CD4-positive, CD25-positive, alpha-beta regulatory T cell (primary cell): ENCODE measurements around the gene ARMC10. TPM values are rescaled to one million over a fixed set of nuclear protein-coding genes. Genes with fewer than 3 reads are reported as not detected.
"Not testable (repeated sequence)": the region's sequence is repeated elsewhere in the genome, so short reads cannot be mapped to it uniquely, and the experiment has no call there.

Experiments
- ATAC-seq, 2 donors: fragments of 150-1000 bp; cut with Tn5 transposase; one replicate each; pipeline ENCODE4 v1.10.0; 2021; ENCODE audit warnings: low read depth in 2 of 2, moderate number of reproducible peaks in 2 of 2, moderate library complexity in 1 of 2
- DNase-seq, 3 donors: peaks; one replicate each; pipeline versions ENCODE4 v3.0.0 to v3.0.0-alpha.2; 2012 to 2022; ENCODE audit warnings: mixed read lengths in 1 of 3
- H3K27ac ChIP-seq: one replicate; pipeline ENCODE4 v1.7.0; 2013; ENCODE audit warnings: mild to moderate bottlenecking, low read length; ENCODE audit not compliant: insufficient read depth, poor library complexity, severe bottlenecking
- H3K27me3 ChIP-seq: one replicate; pipeline ENCODE4 v1.7.0; 2013; ENCODE audit warnings: low read length; ENCODE audit not compliant: control insufficient read depth, insufficient read depth
- H3K36me3 ChIP-seq: one replicate; pipeline ENCODE4 v1.7.0; 2013; ENCODE audit warnings: mild to moderate bottlenecking, low read length, moderate library complexity; ENCODE audit not compliant: control insufficient read depth, insufficient read depth
- H3K4me1 ChIP-seq: 2 replicates; pipeline ENCODE4 v1.7.0; 2013; ENCODE audit warnings: mild to moderate bottlenecking, low read length; ENCODE audit not compliant: insufficient read depth, control insufficient read depth, poor library complexity, severe bottlenecking
- H3K4me3 ChIP-seq: one replicate; pipeline ENCODE4 v1.7.0; 2013; ENCODE audit warnings: low read depth, mild to moderate bottlenecking, low read length, moderate library complexity
- H3K9me3 ChIP-seq, 2 experiments: 1 replicate in 1 of 2; 2 replicates in 1 of 2; pipeline ENCODE4 v1.7.0; 2013; ENCODE audit warnings: low read length in 2 of 2, mild to moderate bottlenecking in 1 of 2, moderate library complexity in 1 of 2; ENCODE audit not compliant: control insufficient read depth in 2 of 2
- H3K27ac Mint-ChIP-seq, 3 donors: one replicate each; pipeline ENCODE4 v1.8.0; 2020 to 2022; ENCODE audit warnings: mild to moderate bottlenecking in 3 of 3, mixed read lengths in 3 of 3, moderate library complexity in 2 of 3
- H3K27me3 Mint-ChIP-seq: one replicate; pipeline ENCODE4 v1.8.0; 2022; ENCODE audit warnings: mild to moderate bottlenecking, mixed read lengths
- H3K36me3 Mint-ChIP-seq: one replicate; pipeline ENCODE4 v1.8.0; 2020; ENCODE audit warnings: mixed read lengths
- H3K4me1 Mint-ChIP-seq, 4 donors: one replicate each; pipeline ENCODE4 v1.8.0; 2020 to 2022; ENCODE audit warnings: mixed read lengths in 4 of 4, mild to moderate bottlenecking in 1 of 4
- H3K4me3 Mint-ChIP-seq, 4 donors: one replicate each; pipeline ENCODE4 v1.8.0; 2020 to 2022; ENCODE audit warnings: mild to moderate bottlenecking in 4 of 4, mixed read lengths in 4 of 4, moderate library complexity in 3 of 4
- H3K9me3 Mint-ChIP-seq, 7 donors: one replicate each; pipeline ENCODE4 v1.8.0; 2020 to 2022; ENCODE audit warnings: mixed read lengths in 7 of 7, mild to moderate bottlenecking in 3 of 7, moderate library complexity in 2 of 7
- polyA plus RNA-seq, 4 donors: library from polyadenylated mRNA; unstranded; fragments of 300-500 nt; fragmentation: Illumina TruSeq; gene quantifications; one replicate each; pipeline ENCODE4 v1.2.3, GENCODE V29; 2021
- total RNA-seq: library from RNA; stranded (reverse); gene quantifications from one replicate; pipeline ENCODE4 v1.2.3, GENCODE V29; 2022

Gene ARMC10
- total and polyA plus RNA-seq, 5 donors from 2014 or later, result 16.3 to 51.2 (median 42.6) TPM

DNA sequence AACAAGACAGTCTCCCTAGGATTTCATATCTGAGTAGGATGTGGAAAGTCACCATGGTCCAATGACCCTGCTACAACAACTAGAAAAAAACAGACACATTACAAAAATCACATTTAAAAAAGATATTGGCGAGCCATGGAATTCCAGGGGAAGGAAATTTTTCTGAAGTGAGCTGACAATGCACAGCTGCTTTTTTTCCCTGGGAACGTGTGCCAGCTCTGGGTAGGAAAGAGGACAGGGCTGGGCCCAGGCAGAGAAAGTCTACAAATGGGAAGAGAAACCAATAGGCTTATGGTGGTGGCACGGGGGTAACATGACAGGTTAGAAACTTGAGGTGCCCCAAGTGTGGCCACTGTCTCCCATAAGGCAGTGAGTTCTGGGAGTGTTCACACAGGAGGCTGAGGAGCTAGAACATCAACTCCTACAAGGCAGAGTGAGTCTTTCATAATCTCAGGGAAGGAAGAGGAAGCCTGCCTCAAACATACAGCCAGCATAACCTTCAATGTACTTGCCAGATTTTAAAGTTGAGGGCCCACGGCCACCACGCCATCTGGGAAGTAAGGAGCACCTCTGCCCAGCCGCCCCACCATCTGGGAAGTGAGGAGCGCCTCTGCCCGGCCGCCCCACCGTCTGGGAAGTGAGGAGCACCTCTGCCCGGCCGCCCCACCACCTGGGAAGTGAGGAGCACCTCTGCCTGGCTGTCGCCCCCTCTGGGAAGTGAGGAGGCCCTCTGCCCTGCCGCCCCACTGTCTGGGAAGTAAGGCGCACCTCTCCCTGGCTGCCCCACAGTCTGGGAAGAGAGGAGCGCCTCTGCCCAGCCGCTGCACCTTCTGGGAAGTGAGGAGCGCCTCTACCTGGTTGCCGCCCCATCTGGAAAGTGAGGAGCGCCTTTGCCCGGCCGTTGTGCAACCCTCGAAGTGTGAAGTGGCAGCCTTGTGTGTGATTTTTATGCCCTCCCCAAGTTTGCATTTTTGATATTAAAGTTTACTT lies 6.2 kb upstream of the ARMC10 start:
- H3K9me3 ChIP-seq, result no peaks in the 10 kb centered on the region
- H3K27me3 Mint-ChIP-seq, result peaks cover 5% of the 10 kb centered on the region
- peaks cover 0 to 1% (median 0%) of the 10 kb centered on the region in 7 donors for H3K9me3 Mint-ChIP-seq
- no peak overlapping the region for H3K27ac ChIP-seq
- DNase-seq, result no peak
- ATAC-seq, result no peak
- no peaks in the 10 kb centered on the region for H3K36me3 ChIP-seq
- no peak overlapping the region for H3K4me3 ChIP-seq
- no peaks in the 10 kb centered on the region for H3K36me3 Mint-ChIP-seq
- no peak overlapping the region for H3K4me3 Mint-ChIP-seq
- no peaks in the 10 kb centered on the region for H3K4me1 ChIP-seq
- H3K4me1 Mint-ChIP-seq, result peaks cover 0 to under 1% (median under 1%) of the 10 kb centered on the region in 4 donors
- H3K27ac Mint-ChIP-seq, result no peak overlapping the region
- no peaks in the 10 kb centered on the region for H3K27me3 ChIP-seq

DNA sequence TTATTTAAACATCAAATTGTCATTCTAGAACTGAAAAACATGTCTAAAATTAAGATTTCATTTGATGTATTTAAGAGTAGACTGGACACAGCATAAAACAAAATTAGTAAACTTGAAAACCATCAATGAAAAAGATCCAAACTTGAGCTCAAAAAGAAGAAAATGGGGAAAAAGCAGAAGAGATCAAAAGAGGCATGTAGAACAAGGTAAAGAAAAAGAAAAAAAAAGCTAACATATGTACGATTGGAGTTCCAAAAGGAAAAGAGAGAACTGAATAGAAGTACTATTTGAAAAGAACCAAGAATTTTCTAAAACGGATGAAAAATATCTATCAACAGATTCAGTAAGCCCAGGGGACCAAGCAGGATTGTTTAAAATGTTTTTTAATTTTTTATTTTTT lies 3.9 kb upstream of the ARMC10 start:
- Mint-ChIP-seq H3K27ac (no peak overlapping the region), H3K27me3 (peaks cover 11% of the 10 kb centered on the region), H3K9me3 (peaks cover 0 to 1% (median 0%) of the 10 kb centered on the region in 7 donors), H3K4me1 (peaks cover 7 to 18% (median 14%) of the 10 kb centered on the region in 4 donors), H3K4me3 (peak overlapping the region in 1 of 4 donors; percentile 53), H3K36me3 (no peaks in the 10 kb centered on the region)
- no peak for ATAC-seq
- Histone ChIP-seq H3K4me1 (peaks cover 12% of the 10 kb centered on the region), H3K4me3 (no peak overlapping the region), H3K27me3 (no peaks in the 10 kb centered on the region), H3K36me3 (no peaks in the 10 kb centered on the region), H3K27ac (no peak overlapping the region), H3K9me3 (no peaks in the 10 kb centered on the region)
- DNase-seq, result no peak

DNA sequence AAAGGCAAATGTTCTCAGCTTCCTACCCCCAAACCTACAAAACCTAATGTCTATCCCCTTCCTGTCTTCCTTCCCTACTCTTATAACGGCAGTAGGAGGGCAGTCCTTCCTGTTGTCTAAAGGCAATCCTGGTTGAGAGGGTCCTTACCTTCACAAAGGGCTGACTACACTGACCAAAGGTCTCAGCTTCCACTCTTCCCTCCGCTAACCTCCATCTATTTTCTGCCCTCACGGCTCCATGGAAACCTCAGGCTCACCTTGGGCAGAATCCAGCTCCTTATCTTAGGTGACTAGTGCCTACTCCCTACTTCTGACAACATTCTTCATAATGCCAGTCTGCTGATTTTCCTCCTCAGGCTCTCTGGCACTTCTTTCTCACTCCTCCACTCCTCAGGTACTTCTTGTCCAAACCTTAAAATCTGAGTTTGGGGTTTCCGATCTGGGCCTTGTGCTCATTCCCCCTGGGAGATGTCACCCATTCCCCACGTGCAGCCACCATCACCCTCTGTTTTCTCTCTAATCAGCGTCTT lies 886 bp upstream of the ARMC10 start:
- peak overlapping the region; percentile 84 to 100 (median 92) for H3K4me3 Mint-ChIP-seq
- Histone ChIP-seq H3K4me1 (peaks cover 22% of the 10 kb centered on the region), H3K36me3 (no peaks in the 10 kb centered on the region), H3K27ac (peak overlapping the region; percentile 73), H3K9me3 (no peaks in the 10 kb centered on the region), H3K27me3 (no peaks in the 10 kb centered on the region), H3K4me3 (peak overlapping the region; percentile 81)
- H3K27ac Mint-ChIP-seq, result peak overlapping the region; percentile 91 to 96 (median 93)
- ATAC-seq, result no peak
- DNase-seq, result no peak
- peaks cover 0 to 1% (median 0%) of the 10 kb centered on the region in 7 donors for H3K9me3 Mint-ChIP-seq
- H3K27me3 Mint-ChIP-seq, result peaks cover 11% of the 10 kb centered on the region
- peaks cover 4% of the 10 kb centered on the region for H3K36me3 Mint-ChIP-seq
- peaks cover 15 to 44% (median 32%) of the 10 kb centered on the region in 4 donors for H3K4me1 Mint-ChIP-seq

DNA sequence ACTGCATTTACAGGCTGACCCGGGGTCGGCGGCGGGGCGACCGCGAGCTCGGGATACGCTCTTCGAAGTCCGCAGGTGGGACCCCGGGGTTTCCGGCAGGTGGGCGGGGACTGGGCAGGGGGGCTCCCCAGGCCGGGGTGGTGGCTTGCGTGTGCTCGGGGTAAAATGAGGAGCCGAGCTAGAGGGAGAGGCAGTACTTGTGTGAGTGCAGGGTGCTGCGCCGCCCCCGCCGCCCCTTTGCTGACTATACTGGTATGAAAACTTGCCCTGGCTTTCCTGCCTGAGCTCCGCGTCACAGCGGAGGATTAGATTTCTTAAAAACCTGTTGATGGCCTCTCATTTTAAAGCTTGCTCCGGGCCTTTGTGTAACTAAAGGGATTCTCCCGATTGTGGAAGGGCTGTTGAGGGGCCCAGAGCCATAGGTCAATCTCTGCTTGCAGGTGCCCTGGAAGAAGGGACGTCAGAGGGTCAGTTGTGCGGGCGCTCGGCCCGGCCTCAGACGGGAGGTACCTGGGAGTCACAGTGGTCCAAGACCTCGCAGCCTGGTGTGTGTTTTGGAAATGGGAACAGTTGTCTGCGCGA lies 488 bp downstream of the ARMC10 start:
- Mint-ChIP-seq H3K4me3 (peak overlapping the region; percentile 97 to 100 (median 98)), H3K4me1 (peaks cover 23 to 49% (median 35%) of the 10 kb centered on the region in 4 donors), H3K36me3 (peaks cover 4% of the 10 kb centered on the region), H3K27ac (peak overlapping the region; percentile 91 to 95 (median 94)), H3K9me3 (peaks cover 0 to 1% (median 0%) of the 10 kb centered on the region in 7 donors), H3K27me3 (peaks cover 11% of the 10 kb centered on the region)
- Histone ChIP-seq H3K9me3 (no peaks in the 10 kb centered on the region), H3K4me3 (peak overlapping the region; percentile 89), H3K27me3 (no peaks in the 10 kb centered on the region), H3K4me1 (peaks cover 22% of the 10 kb centered on the region), H3K27ac (peak overlapping the region; percentile 73), H3K36me3 (no peaks in the 10 kb centered on the region)
- peak; percentile 58 to 79 (median 59) for DNase-seq
- peak; percentile 58 to 60 for ATAC-seq

DNA sequence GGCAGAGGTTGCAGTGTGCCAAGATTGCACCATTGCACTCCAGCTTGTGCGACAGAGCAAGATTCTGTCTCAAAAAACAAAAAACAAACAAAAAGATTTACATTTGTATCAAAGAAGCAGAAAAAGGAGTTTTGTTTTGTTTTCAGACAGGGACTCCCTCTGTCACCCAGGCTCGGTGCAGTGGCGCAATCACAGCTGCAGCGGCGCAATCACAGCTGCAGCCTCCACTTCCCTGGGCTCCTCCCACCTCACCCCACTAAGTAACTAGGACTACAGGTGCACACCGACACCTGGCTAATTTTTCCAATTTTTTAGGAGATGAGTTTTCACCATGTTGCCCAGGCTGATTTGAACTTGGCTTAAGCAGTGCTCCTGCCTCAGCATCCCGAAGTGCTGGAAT lies 1.8 kb downstream of the ARMC10 start:
- Histone ChIP-seq H3K27ac (no peak overlapping the region), H3K36me3 (no peaks in the 10 kb centered on the region), H3K4me3 (no peak overlapping the region), H3K27me3 (no peaks in the 10 kb centered on the region), H3K9me3 (no peaks in the 10 kb centered on the region), H3K4me1 (peaks cover 22% of the 10 kb centered on the region)
- ATAC-seq (no peak), DNase-seq (no peak)
- no peak overlapping the region for H3K27ac Mint-ChIP-seq
- H3K9me3 Mint-ChIP-seq, result peaks cover 0 to 1% (median 0%) of the 10 kb centered on the region in 7 donors
- peaks cover 4% of the 10 kb centered on the region for H3K36me3 Mint-ChIP-seq
- H3K27me3 Mint-ChIP-seq, result peaks cover 11% of the 10 kb centered on the region
- H3K4me3 Mint-ChIP-seq, result peak overlapping the region; percentile 97 to 100 (median 98)
- H3K4me1 Mint-ChIP-seq, result peaks cover 25 to 51% (median 38%) of the 10 kb centered on the region in 4 donors

DNA sequence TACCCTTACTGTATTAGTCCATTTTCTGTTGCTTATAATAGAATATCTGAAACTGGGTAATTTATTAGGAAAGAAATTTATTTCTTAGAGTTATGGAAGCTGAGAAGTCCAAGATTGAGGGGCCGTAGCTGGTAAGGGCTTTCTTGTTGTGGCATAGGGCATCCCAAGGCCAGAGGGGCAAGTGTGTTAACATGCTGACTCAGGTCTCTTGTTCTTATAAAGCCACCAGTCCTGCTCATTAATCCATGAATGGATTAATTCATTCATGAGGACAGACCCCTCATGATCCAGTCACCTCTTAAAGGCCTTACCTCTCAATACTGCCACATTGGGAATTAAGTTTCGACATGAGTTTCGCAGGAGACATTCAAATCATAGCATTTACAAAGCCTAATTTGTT lies 2.4 kb downstream of the ARMC10 start:
- Histone ChIP-seq H3K36me3 (no peaks in the 10 kb centered on the region), H3K27ac (no peak overlapping the region), H3K4me1 (peaks cover 22% of the 10 kb centered on the region), H3K27me3 (no peaks in the 10 kb centered on the region), H3K4me3 (no peak overlapping the region), H3K9me3 (no peaks in the 10 kb centered on the region)
- H3K4me3 Mint-ChIP-seq, result peak overlapping the region; percentile 33 to 97 (median 78)
- no peak overlapping the region for H3K27ac Mint-ChIP-seq
- H3K36me3 Mint-ChIP-seq, result peaks cover 4% of the 10 kb centered on the region
- peaks cover 25 to 56% (median 40%) of the 10 kb centered on the region in 4 donors for H3K4me1 Mint-ChIP-seq
- ATAC-seq (no peak), DNase-seq (no peak)
- H3K27me3 Mint-ChIP-seq, result peaks cover 11% of the 10 kb centered on the region
- peaks cover 0 to 1% (median 0%) of the 10 kb centered on the region in 7 donors for H3K9me3 Mint-ChIP-seq

DNA sequence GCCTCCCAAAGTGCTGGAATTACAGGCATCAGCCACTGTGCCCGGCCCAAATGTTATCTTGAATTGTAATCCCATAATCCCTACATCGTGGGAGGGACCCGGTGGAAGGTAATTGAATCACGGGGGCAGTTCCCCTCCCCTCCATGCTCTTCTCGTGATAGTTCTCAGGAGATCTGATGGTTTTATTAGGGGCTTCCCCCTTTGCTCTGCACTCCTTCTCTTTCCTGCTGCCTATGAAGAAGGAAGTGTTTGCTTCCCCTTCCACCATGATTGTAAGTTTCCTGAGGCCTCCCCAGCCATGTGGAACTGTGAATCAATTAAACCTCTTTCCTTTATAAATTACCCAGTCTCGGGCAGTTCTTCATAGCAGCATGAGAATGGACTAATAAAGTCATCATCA lies 3.3 kb downstream of the ARMC10 start:
- not testable (repeated sequence) for DNase-seq, ATAC-seq, H3K9me3 ChIP-seq, H3K4me3 ChIP-seq, H3K27me3 ChIP-seq, H3K36me3 ChIP-seq, H3K9me3 Mint-ChIP-seq, H3K27ac ChIP-seq, H3K36me3 Mint-ChIP-seq
- peaks cover 25 to 62% (median 46%) of the 10 kb centered on the region in 4 donors for H3K4me1 Mint-ChIP-seq
- peaks cover 11% of the 10 kb centered on the region for H3K27me3 Mint-ChIP-seq
- peak overlapping the region in 3 of 4 donors; percentile 15 to 90 (median 88) for H3K4me3 Mint-ChIP-seq
- peak overlapping the region in 2 of 3 donors; percentile 25 to 83 for H3K27ac Mint-ChIP-seq
- H3K4me1 ChIP-seq, result peaks cover 22% of the 10 kb centered on the region
